Epithelial cell of prostate (primary cell): ENCODE results near the gene ISL2.

Source experiments
- DNase-seq: peaks from one replicate; pipeline ENCODE4 v3.0.0-alpha.2; 2011; ENCODE audit warnings: low read depth, low spot score
- H3K27ac ChIP-seq: fragments of 450-650 bp; 2 replicates; pipeline ENCODE4 v1.5.1; 2017; ENCODE audit warnings: mild to moderate bottlenecking

ISL2 gene

DNA sequence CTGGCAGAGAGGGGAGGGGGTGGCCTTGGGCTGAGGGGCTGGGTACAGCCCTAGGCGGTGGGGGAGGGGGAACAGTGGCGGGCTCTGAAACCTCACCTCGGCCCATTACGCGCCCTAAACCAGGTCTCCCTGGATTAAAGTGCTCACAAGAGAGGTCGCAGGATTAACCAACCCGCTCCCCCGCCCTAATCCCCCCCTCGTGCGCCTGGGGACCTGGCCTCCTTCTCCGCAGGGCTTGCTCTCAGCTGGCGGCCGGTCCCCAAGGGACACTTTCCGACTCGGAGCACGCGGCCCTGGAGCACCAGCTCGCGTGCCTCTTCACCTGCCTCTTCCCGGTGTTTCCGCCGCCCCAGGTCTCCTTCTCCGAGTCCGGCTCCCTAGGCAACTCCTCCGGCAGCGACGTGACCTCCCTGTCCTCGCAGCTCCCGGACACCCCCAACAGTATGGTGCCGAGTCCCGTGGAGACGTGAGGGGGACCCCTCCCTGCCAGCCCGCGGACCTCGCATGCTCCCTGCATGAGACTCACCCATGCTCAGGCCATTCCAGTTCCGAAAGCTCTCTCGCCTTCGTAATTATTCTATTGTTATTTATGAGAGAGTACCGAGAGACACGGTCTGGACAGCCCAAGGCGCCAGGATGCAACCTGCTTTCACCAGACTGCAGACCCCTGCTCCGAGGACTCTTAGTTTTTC is 4.9 kb downstream of the ISL2 start:
- no peak overlapping the region for H3K27ac ChIP-seq
- DNase-seq, result no peak

DNA sequence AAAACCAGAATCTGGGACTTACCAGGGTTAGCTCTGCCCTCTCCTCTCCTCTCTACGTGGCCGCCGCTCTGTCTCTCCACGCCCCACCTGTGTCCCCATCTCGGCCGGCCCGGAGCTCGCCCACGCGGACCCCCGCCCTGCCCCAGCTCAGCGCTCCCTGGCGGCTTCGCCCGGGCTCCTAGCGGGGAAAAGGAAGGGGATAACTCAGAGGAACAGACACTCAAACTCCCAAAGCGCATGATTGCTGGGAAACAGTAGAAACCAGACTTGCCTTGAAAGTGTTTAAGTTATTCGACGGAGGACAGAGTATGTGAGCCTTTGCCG is 5.4 kb downstream of the ISL2 start:
- no peak overlapping the region for H3K27ac ChIP-seq
- DNase-seq, result no peak

DNA sequence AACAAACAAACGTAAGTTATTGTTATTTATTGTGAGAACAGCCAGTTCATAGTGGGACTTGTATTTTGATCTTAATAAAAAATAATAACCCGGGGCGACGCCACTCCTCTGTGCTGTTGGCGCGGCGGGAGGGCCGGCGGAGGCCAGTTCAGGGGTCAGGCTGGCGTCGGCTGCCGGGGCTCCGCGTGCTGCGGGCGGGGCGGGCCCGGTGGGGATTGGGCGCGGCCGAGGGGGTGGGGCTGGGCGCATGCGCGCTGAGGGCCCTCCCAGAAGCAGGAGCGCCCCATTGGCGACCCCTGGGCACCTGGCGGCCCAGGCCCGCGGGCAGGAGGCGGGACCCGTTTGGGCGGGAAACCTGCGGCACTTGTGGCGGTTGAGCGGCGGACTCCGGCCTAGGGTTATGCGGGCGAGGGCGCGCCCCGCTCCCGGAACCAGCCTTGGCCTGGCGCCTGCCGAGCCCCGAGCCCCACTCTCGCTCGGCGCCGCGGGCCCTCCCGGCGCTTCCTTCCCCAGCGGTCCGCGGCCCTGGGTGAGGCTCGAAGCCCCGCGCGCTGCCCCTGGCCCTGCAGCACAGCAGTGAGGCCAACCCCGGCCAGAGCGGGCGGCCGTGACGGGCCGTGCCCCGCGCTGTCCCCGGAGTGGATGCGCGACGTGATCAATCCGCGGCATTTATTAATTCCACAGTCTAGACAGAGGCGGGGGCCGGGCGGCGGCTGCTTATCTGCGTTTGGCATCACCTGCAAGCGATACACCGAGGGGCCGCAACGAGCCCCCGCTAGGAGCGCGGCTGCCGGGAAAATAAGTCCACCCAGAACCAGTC is 6.0 kb downstream of the ISL2 start:
- H3K27ac ChIP-seq, result no peak overlapping the region
- DNase-seq, result no peak

DNA sequence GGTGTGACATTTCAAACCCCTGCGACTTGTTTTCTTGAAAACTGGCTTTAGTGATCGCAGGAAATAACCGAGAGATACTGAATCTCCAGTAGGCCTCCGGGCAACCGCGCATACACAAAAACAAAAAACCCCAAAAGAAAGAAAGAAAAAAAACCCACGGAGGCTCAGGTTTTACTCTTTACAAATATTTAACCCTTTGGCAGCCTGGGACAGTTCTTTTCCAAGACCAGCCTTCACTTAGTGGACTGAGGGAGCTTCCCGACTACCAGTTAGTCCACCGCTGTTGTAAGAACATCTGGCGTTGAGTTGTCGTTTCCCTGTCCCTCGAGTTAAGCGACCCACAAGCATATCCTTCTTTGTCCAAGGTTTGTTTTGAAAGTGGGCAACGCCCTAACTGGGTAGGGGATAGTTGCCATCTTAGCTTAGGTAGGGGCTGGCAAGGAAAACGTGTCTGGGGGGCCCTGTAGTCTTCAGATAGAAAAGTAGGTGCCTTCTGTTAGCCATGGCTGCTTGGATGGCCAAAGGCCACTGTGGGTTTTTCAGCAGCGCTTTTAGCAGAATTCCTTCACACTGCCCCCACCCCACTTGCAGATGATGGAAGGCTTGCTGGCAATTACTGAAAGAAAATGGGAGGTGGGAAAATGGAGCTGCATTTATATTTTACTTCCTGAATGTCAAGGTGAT is 6.9 kb downstream of the ISL2 start:
- no peak overlapping the region for H3K27ac ChIP-seq
- DNase-seq, result no peak

DNA sequence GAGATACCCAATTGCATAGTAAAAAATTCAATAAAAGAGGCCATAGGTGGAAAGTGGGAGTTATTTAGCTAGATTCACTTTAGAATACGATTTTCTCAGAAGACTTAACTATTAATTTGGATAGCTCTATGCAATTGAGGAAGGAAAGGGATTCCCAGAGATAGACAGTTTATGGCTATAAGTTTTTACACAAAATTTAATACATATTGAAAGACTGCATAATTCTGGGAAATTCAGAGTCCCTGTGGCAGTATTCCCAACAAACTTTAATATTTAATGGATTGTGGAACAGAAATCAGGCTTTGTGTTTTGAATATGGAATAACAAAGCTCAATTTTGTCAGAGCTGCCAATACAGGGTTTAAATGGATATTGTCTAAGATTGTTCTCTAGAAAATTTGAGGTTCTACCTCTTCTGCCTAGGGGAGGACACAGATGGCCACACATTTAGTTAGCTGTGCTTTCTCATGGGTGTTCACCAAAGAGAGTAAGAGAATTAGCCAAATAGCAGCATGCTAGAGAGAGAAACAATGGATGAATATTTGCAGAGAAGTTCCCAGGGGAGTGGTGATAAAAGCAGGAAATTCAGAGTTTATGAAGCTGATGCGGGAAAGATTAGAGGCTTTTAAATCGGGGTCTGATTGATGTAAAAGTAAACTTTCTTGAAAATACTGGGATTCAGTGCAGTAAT is 8.5 kb downstream of the ISL2 start:
- H3K27ac ChIP-seq, result peak overlapping the region; percentile 63
- no peak for DNase-seq

DNA sequence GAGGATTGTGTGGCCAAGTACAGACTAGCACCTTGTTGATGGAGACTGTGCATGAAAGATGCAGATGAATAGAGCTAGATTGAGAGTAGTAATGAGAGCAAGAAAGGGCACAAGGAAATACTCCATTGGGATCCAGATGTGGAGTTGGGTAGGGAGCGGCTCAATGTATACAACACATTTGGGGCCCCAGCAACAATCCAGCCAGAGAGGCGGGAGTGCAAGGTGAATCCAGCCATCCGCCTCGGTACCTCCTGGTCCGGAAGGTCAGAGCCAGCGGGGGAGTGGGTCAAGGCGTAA is 9.0 kb downstream of the ISL2 start:
- peak overlapping the region; percentile 63 for H3K27ac ChIP-seq
- DNase-seq, result no peak

DNA sequence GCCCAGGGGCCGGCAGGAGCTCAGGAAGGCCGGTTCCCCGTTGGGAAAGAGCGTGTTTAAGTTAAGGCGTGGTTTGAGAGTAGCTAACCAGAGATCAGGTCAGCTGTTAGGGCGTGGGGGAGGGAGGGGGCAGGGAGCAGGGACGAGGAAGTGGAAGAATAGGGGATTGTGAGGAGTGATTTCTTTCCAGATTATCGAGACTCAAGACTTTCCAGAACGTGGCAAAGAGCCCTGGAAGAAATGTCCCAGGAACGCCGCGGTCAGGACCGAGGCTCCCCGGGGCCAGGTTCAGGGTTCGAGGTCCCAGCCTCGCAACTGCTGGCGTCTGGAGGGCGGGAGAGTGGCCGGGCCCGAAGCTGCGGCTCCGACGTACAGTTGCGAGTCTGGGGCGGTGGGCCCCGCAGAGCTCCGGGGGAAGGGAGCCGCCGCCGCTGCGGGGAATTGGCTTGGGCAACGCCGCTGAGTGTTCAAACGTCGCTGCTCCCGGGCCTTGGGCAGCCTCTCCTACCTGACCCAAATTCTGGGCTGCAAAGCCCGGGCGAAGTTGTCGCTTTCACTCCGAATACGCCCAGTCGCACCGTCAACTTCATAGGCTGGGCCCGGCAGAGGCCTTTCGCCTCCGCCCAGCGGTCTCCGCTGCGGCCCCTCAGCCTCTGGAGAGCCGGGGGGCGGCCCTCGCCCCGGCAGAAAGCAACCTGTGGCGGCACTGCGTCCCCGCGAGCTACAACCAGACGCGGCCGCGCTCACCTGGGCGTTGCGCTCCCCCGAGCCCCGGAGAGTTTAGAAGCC is 9.5 kb downstream of the ISL2 start:
- DNase-seq, result no peak
- peak overlapping the region; percentile 63 for H3K27ac ChIP-seq

DNA sequence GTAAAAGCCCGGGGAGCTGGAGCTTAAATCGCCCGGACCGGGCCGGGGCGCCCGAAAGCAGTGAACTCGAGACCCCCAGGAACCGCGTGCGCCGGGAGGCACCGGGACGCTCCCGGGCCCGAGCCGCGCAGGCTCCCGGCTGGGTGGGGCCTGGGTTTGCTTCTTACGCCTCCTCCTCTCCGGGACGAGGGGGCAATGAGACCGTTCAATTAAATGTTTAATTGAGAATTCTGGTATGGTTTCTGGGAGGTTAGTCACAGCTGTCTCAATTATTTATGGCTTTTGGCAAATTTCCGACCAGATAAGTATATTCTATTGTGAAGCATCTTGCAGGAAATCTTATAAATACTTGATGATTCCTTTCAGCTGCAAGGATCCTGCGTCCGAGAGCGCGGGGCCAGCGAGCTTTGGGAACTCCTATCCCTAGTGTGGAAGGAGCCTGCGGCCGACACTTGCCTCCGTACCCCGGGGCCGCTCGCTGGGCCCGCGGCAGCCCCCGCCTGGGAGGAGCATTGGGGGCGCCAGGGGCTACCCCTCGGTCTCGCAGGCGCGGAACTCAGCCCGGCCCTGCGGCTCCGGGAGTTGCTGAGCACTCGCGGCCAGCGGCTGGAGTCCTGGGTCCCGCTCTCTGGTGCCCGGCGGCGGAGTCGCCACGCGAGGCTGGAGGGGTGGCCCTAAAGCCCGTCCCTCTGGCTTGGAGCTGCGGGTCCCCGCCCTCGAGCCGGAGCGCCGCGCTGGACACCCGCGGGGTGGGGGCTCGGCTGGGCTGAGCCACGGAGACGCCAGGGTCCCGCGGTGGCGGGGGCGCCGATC is 10.3 kb downstream of the ISL2 start:
- H3K27ac ChIP-seq, result peak overlapping the region; percentile 63
- DNase-seq, result no peak

DNA sequence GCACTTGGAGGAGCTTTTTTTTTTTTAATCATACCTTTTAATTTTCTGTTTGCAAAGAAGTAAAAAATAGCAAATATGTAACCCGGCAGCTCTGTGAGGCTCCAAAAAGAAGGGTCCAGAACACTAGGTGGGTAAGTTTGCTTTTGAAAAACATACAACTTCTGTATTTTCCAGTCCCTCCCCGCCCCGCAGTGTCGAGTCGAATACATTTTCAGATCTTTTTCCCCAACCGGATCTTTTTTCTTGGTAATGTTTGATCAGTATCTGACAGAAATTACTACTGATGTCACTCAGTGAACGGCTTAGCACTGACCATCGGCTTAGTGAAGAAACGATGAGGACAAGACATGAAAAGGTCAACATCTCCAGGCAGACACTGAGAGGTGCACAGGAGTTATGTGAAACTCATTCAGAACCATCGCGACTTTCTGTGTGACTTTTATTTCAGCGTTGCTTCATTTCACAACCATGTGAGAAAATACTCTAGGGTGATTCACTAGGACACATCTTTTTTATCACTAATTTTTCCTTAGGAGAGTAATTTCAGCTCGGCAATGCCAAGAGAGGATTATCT is 11.0 kb downstream of the ISL2 start:
- DNase-seq, result no peak
- no peak overlapping the region for H3K27ac ChIP-seq

DNA sequence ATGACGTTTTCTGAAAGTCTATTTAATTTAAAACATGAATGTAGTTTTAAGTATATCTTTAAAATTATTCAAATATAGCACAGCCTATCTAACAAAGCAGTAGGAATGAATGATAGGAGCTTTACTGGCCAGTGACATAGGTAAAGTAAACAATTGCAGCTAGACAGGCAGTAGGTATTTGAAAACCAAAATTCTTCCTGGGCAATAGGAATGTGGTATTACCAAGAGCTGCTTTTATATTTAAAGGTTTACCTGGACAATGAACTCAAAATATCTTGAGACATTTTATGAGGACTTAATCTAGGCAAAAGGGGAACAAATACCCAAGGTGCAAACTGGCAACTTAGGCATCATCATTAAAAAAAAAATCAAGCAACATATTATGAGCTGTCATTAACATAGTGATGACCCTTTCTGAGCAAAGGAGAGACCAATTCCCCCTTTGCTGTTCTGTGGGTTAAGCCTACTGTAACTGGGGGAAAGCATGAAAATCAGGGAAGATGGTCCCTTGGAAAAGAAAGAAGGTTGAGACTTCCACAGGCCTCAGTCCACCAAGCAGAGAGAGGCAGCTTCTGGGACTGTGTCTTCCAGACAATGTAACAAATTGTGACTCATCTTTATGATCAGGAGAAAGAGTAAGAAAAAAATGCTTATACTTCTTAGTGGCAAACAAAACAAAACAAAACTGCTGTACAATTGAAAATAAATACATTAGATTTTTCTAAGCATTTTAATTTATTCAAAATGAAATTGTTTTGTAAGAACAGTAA is 12.9 kb downstream of the ISL2 start:
- no peak for DNase-seq
- H3K27ac ChIP-seq, result peak overlapping the region; percentile 6

DNA sequence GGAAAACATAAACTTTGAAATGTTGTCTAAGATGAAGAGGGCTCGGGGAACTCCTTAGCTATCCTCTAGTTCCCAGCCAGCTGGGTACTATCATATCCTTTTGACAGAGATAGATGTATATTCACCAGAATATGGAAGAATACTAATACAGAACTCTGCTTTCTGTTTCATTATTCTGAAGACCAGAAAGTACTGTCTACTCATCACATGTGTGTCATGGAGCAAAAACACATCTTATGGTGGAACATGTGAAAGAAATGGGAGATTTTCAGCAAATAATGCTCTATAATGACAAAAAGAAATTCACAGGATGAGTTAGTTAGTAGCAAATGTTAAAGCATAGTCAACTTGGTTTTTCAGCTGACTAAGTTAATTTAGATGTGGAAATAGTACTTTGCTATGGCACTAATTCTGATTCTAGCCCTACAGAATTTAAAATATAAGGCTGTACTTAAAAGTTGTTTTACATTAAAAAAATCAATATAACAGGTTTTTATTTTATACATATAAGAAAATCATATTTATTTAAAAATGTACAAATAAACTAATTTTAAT is 16.5 kb downstream of the ISL2 start:
- no peak for DNase-seq
- H3K27ac ChIP-seq, result no peak overlapping the region

DNA sequence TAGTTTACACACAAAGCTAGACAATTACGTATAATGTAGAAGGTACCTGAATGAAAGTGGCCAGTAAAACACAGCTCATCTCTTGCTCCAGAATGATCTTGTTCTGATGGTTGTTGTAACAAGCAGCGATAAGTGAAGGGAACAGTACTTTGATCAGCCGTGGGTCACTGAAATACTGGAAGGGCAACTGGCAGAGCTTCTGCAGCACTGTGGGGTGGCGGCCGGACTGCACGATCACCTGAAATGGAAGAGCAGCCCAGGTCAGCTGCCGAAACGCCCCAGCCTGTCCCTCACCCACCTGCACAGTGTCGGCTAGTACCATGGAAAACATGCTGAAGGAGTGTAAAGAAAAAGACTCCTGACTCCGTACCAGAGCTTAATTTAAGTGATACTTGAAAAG is 17.3 kb downstream of the ISL2 start:
- no peak overlapping the region for H3K27ac ChIP-seq
- DNase-seq, result no peak

DNA sequence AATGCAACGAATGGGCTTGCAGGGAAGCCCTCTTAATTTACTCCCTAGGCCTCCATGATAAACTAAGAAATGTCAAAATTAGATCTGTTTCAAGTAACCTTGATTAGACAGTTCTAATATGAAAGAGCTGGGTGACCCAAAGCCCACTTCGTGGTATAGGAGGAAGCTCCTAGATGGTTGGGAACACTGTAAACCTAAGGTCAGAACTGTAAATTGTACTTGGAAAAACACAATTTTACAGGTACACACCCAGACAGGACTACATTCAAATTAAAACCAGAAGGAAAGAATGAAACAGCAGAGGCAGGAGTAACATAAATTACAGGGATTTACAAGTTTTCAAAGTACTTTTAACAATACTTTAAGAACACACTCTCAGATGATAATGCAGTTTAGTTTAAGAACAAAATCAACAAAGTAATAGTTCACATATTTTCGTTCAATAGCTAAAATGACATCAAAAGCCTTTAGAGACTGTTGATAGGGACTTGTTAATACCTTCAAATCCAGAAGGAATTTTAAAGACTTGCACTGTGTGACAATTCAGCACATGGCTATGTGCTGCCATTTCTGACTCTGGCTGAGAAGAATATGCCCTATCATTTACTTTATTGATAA is 18.4 kb downstream of the ISL2 start:
- H3K27ac ChIP-seq, result no peak overlapping the region
- DNase-seq, result no peak

DNA sequence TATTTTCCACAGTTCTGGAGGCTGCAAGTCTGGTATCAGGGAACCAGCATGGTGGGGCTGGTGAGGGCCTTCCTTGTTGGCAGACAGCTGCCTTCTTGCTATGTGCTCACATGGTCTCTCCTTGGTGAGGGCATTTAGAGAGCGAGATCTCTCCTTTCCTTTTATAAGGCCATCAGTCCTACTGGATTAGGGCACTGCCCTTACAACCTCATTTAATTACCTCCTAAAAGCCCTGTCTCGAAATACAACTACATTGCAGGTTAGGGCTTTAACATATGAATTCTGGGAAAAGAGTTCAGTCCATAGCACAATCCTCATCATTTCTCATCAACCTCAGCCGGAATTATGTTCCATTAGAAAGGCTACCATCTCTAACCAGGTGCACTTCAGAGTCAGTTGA is 21.9 kb downstream of the ISL2 start:
- no peak overlapping the region for H3K27ac ChIP-seq
- DNase-seq, result no peak

DNA sequence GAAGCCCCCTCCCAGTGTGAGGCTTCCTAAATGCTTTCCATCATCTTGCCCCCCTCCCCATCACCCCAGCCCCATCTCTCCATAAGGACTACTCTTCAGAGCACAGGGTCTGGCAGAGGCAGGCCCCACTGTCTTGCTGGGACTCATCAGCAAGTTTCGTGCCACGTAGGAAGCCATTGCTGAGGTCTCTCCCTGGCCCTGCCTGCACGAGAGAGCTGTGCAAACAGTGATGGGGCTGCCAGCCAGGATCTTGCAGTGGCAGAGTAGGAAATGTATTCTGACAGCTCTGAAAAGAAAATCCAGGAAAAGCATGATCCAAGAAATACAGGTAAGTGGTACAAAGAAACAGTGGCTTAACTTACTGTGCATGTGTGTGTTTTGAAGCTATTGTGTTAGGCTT is 22.6 kb downstream of the ISL2 start:
- no peak for DNase-seq
- H3K27ac ChIP-seq, result no peak overlapping the region

DNA sequence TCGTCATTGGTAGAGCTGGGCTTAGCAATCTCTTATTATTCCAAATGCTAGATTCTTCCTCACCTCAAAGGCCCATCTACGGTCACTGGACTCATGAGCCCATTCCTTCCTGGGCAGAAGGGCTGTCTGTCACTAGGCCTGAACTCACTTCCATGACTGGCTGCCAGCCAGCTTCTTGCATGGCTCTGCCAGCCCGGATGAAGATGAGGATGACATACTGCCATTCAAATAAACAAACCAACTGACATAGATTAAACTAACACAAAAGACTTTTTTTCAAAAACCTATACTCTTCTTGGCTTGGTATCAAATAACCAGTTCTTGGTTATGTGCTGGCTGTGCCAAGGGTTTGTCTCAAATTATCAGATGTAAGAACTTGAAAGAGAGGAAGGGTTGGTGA is 23.8 kb downstream of the ISL2 start:
- H3K27ac ChIP-seq, result no peak overlapping the region
- no peak for DNase-seq

DNA sequence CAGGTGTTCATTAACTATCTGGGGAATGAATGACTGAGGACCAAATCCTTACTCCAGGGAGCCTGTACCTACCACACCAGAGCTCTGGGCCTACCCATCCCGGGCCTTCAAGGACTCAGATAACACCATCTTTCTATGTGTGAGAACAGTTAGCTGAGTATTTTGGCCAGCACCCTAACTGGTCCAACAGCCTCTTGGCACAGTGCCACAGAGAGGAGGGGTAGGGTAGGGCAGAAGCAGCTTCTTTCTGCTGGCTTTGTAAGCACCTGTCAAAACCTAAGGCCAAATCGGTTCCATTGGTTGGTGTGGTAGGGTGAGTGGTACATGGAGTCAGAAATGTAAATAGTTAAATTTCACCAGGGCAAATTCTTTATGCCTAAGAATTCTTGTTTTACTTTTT is 26.7 kb downstream of the ISL2 start:
- DNase-seq, result no peak
- no peak overlapping the region for H3K27ac ChIP-seq

DNA sequence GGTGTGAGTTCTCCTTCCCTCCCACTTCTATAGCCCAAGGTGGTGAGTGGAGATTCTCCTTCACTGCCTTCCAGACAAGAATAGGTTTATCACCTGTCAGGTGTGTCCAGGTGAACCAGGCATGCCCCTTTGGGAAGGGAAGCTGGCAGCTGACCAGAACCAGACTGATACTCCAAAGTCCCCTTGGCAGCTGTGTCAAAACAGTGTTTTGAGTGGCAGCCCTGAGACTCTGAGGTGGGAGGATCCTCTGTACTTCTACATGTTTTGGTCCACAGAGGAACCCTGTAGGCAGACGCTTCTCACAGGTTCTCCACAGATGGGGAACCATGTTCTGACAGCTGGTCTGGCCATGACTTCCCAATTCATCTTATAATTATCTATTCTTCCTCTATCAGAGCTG is 30.1 kb downstream of the ISL2 start:
- DNase-seq, result no peak
- H3K27ac ChIP-seq, result no peak overlapping the region
